SK-N-SH (cell line): ENCODE results near the gene TRPV5. TPM values are rescaled to one million over a fixed set of nuclear protein-coding genes. Genes with fewer than 3 reads are reported as not detected.

Experiments used
- CTCF ChIA-PET: fragments of 300-600, 350-600 bp; formaldehyde crosslinking; extraction: SDS; loops from one replicate; lab custom pipeline; 2021; lab: Yijun Ruan, JAX
- POLR2A ChIA-PET: fragments of 350-600 bp; sonication (Branson Sonifier 250); formaldehyde crosslinking; extraction: SDS; loops from one replicate; lab custom pipeline; 2020; ENCODE audit warnings: antibody characterized with exemption, inconsistent platforms; lab: Yijun Ruan, JAX
- DNase-seq: peaks from one replicate; pipeline ENCODE4 v3.0.0; 2012
- H2AFZ ChIP-seq: fragments of 200-600 bp; sonication (generic); 2 replicates; pipeline ENCODE4 v1.8.1; 2016; ENCODE audit warnings: antibody characterized with exemption, mild to moderate bottlenecking, low read depth
- H3F3A ChIP-seq: fragments of 200-600 bp; sonication (generic); replicated peaks from 2 replicates; pipeline ENCODE3; 2016; ENCODE audit warnings: antibody characterized with exemption, mild to moderate bottlenecking; ENCODE audit not compliant: insufficient read depth
- H3K27ac ChIP-seq, 2 experiments: fragments of 200-500 bp in 1 of 2; fragments of 200-600 bp in 1 of 2; sonication (Bioruptor generic) in 1 of 2; sonication (generic), shearing (Covaris generic) in 1 of 2; 2 replicates each; pipeline versions ENCODE4 v1.5.1 to v1.6.1; 2014 to 2016; ENCODE audit warnings: low read depth in 2 of 2, inconsistent platforms in 1 of 2, low read length in 1 of 2, mild to moderate bottlenecking in 1 of 2, mixed read lengths in 1 of 2
- H3K27me3 ChIP-seq: fragments of 200-600 bp; sonication (generic), shearing (Covaris generic); 2 replicates; pipeline ENCODE4 v1.6.1; 2016; ENCODE audit warnings: mixed run types; ENCODE audit not compliant: insufficient read depth
- H3K36me3 ChIP-seq, 2 experiments: fragments of 200-500 bp in 1 of 2; fragments of 200-600 bp in 1 of 2; sonication (Bioruptor generic) in 1 of 2; sonication (generic) in 1 of 2; replicated peaks in 1 of 2; 2 replicates each; pipeline versions ENCODE3 to v1.5.1; 2014 to 2016; ENCODE audit warnings: low read length in 1 of 2, mild to moderate bottlenecking in 1 of 2; ENCODE audit not compliant: insufficient read depth in 2 of 2, control insufficient read depth in 1 of 2
- H3K4me1 ChIP-seq, 2 experiments: fragments of 200-500 bp in 1 of 2; fragments of 200-600 bp in 1 of 2; sonication (Bioruptor generic) in 1 of 2; sonication (generic), shearing (Covaris generic) in 1 of 2; 2 replicates each; pipeline versions ENCODE4 v1.5.1 to v1.6.1; 2014 to 2016; ENCODE audit warnings: low read depth in 1 of 2, low read length in 1 of 2, mixed run types in 1 of 2; ENCODE audit not compliant: insufficient read depth in 2 of 2, control insufficient read depth in 1 of 2
- H3K4me2 ChIP-seq: fragments of 200-600 bp; sonication (generic), shearing (Covaris generic); 2 replicates; pipeline ENCODE4 v1.6.1; 2017; ENCODE audit warnings: mixed run types
- H3K4me3 ChIP-seq, 2 experiments: fragments of 200-500 bp in 1 of 2; fragments of 200-600 bp in 1 of 2; sonication (Bioruptor generic) in 1 of 2; sonication (generic), shearing (Covaris generic) in 1 of 2; 2 replicates each; pipeline versions ENCODE4 v1.5.1 to v1.8.1; 2014 to 2016; ENCODE audit warnings: low read depth in 2 of 2, inconsistent platforms in 1 of 2, low read length in 1 of 2, mild to moderate bottlenecking in 1 of 2, mixed read lengths in 1 of 2, moderate library complexity in 1 of 2
- H3K79me2 ChIP-seq: fragments of 200-600 bp; sonication (generic); 2 replicates; pipeline ENCODE4 v1.8.1; 2017; ENCODE audit warnings: mild to moderate bottlenecking; ENCODE audit not compliant: insufficient read depth
- H3K9ac ChIP-seq: fragments of 200-600 bp; sonication (generic); 2 replicates; pipeline ENCODE4 v1.6.1; 2017; ENCODE audit warnings: mixed run types
- H3K9me2 ChIP-seq: fragments of 200-600 bp; sonication (generic); 2 replicates; pipeline ENCODE4 v1.6.1; 2017; ENCODE audit warnings: mixed run types
- H3K9me3 ChIP-seq: fragments of 200-600 bp; sonication (generic); 2 replicates; pipeline ENCODE4 v1.6.1; 2017; ENCODE audit warnings: mixed run types, mild to moderate bottlenecking, moderate library complexity
- H4K20me1 ChIP-seq: fragments of 200-600 bp; sonication (generic); 2 replicates; pipeline ENCODE4 v1.6.1; 2017; ENCODE audit warnings: mild to moderate bottlenecking, mixed run types; ENCODE audit not compliant: insufficient read depth
- CHD2 ChIP-seq: fragments of 150-350 bp; IDR thresholded peaks from 2 replicates; pipeline ENCODE4 v1.6.1; 2018; ENCODE audit warnings: low read length; ENCODE audit not compliant: partially characterized antibody
- ELF1 ChIP-seq: IDR thresholded peaks from 2 replicates; pipeline ENCODE4 v1.4.0; 2012
- EP300 ChIP-seq, 2 experiments: IDR thresholded peaks; 2 replicates each; pipeline versions ENCODE4 v1.4.0 to v1.6.1; 2012; ENCODE audit warnings: borderline replicate concordance in 1 of 2, low read depth in 1 of 2, low read length in 1 of 2
- EZH2phosphoT487 ChIP-seq: fragments of 200-600 bp; sonication (generic); IDR thresholded peaks from 2 replicates; pipeline ENCODE4 v1.6.1; 2017; ENCODE audit warnings: low read depth, mixed run types, mild to moderate bottlenecking, antibody characterized with exemption, moderate library complexity, borderline replicate concordance
- FOSL2 ChIP-seq: IDR thresholded peaks from 2 replicates; pipeline ENCODE4 v1.4.0; 2012; ENCODE audit warnings: low read depth, mild to moderate bottlenecking, moderate library complexity, borderline replicate concordance
- FOXJ3 ChIP-seq: sonication (generic); formaldehyde crosslinking; IDR thresholded peaks from 2 replicates; pipeline ENCODE4 v1.5.1; 2020; ENCODE audit warnings: mild to moderate bottlenecking, missing genetic modification reagents
- FOXM1 ChIP-seq: IDR thresholded peaks from 2 replicates; pipeline ENCODE4 v1.4.0; 2012; ENCODE audit warnings: low read depth, mild to moderate bottlenecking
- GATA2 ChIP-seq: sonication (generic); formaldehyde crosslinking; IDR thresholded peaks from 2 replicates; pipeline ENCODE4 v1.5.0; 2020; ENCODE audit warnings: mild to moderate bottlenecking, missing genetic modification reagents
- MAX ChIP-seq: IDR thresholded peaks from 2 replicates; pipeline ENCODE4 v1.4.0; 2012; ENCODE audit warnings: low read depth
- MEF2A ChIP-seq: IDR thresholded peaks from 2 replicates; pipeline ENCODE4 v1.4.0; 2012; ENCODE audit warnings: low read depth, borderline replicate concordance
- NFIC ChIP-seq: IDR thresholded peaks from 2 replicates; pipeline ENCODE4 v1.4.0; 2012; ENCODE audit warnings: borderline replicate concordance
- NRF1 ChIP-seq: IDR thresholded peaks from 2 replicates; pipeline ENCODE4 v1.6.1; 2012; ENCODE audit warnings: low read depth, mild to moderate bottlenecking, low read length
- PBX3 ChIP-seq: IDR thresholded peaks from 2 replicates; pipeline ENCODE4; 2012
- POLR2AphosphoS5 ChIP-seq: IDR thresholded peaks from 2 replicates; pipeline ENCODE4 v1.6.1; 2012; ENCODE audit warnings: low read depth, low read length
- RCOR1 ChIP-seq: fragments of 150-350 bp; IDR thresholded peaks from 2 replicates; pipeline ENCODE4 v1.6.1; 2017; ENCODE audit warnings: antibody characterized with exemption, low read length
- RFX5 ChIP-seq: IDR thresholded peaks from 2 replicates; pipeline ENCODE4 v1.6.1; 2012; ENCODE audit warnings: mild to moderate bottlenecking, improper control_type of control experiment, low read length
- SIN3A ChIP-seq: IDR thresholded peaks from 2 replicates; pipeline ENCODE4 v1.6.1; 2012; ENCODE audit warnings: low read depth, mild to moderate bottlenecking, low read length, moderate library complexity, borderline replicate concordance
- SMC3 ChIP-seq: IDR thresholded peaks from 2 replicates; pipeline ENCODE4 v1.6.1; 2012; ENCODE audit warnings: low read depth, low read length, improper control_type of control experiment
- TAF1 ChIP-seq: IDR thresholded peaks from 2 replicates; pipeline ENCODE4 v1.6.1; 2012; ENCODE audit warnings: low read depth, mild to moderate bottlenecking, low read length, moderate library complexity, borderline replicate concordance
- USF2 ChIP-seq: fragments of 150-350 bp; IDR thresholded peaks from 2 replicates; pipeline ENCODE4 v1.6.1; 2017; ENCODE audit warnings: antibody characterized with exemption, low read length, low read depth, borderline replicate concordance
- YY1 ChIP-seq: IDR thresholded peaks from 2 replicates; pipeline ENCODE4 v1.4.0; 2012; ENCODE audit warnings: low read depth, mild to moderate bottlenecking
- ZBTB33 ChIP-seq: IDR thresholded peaks from 2 replicates; pipeline ENCODE4 v1.4.0; 2012; ENCODE audit warnings: low read depth, borderline replicate concordance
- WGBS: methylation state at CpG from one replicate; pipeline ENCODE4 v1.1.6; 2017; ENCODE audit warnings: low lambda C conversion rate; 5-methylcytosine and 5-hydroxymethylcytosine counted together
- polyA plus RNA-seq, 3 experiments: library from polyadenylated mRNA; depleted of rRNA; stranded (reverse); fragments of >200 nt; gene quantifications; 2 replicates each; pipeline ENCODE4 v1.2.3, GENCODE V29; 2012

Gene TRPV5
- polyA plus RNA-seq, 1 of the 3 experiments (the other 2 are of a cell fraction), result not detected

GRCh38 chr7:142882338-142882678 is 51.2 kb downstream of the TRPV5 start:
- ChIA-PET CTCF (interaction anchor here (0.8 to 10.7 kb wide), 3 partner anchors 13 to 72 kb away, joined by 3 to 120 read pairs (median 15); no protein-coding TSS in a partner anchor), POLR2A (no interaction called here)
- no peak overlapping the region for H3K4me3 ChIP-seq
- no peak overlapping the region for H3K9ac ChIP-seq
- no peak overlapping the region for H3K4me2 ChIP-seq
- H3K9me2 ChIP-seq, result no peaks in the 10 kb centered on the region
- no peak for TF ChIP-seq NRF1
- no peak for TF ChIP-seq FOXJ3 (CRISPR knock-in tag)
- no peak for TF ChIP-seq TAF1
- TF ChIP-seq ELF1, result no peak
- no peak for TF ChIP-seq USF2
- TF ChIP-seq YY1, result no peak
- TF ChIP-seq SIN3A, result no peak
- no peak for TF ChIP-seq RCOR1
- TF ChIP-seq EP300 (IDR thresholded peaks at IDR 0.05; ENCODE audit: borderline replicate concordance in 1 of 2, low read depth in 1 of 2, low read length in 1 of 2), result no peak
- no peak for TF ChIP-seq MEF2A
- no peaks in the 10 kb centered on the region for H3K9me3 ChIP-seq
- no peaks in the 10 kb centered on the region for H3K36me3 ChIP-seq
- H3K27me3 ChIP-seq, result peaks cover 71% of the 10 kb centered on the region
- H2AFZ ChIP-seq, result no peak overlapping the region
- no peak for DNase-seq
- no peaks in the 10 kb centered on the region for H3K79me2 ChIP-seq
- WGBS, result 37% methylated on average over 5 of the region's 5 CpGs
- H3K27ac ChIP-seq, result no peak overlapping the region
- no peaks in the 10 kb centered on the region for H3F3A ChIP-seq
- no peaks in the 10 kb centered on the region for H4K20me1 ChIP-seq
- H3K4me1 ChIP-seq, result no peaks in the 10 kb centered on the region

- ChIA-PET POLR2A (no interaction called here), CTCF (interaction anchor here (0.6 to 10.7 kb wide), 15 partner anchors 14 to 445 kb away, joined by 3 to 120 read pairs (median 3); partner anchors contain the start of gene EPHB6)
- no peaks in the 10 kb centered on the region for H3K4me1 ChIP-seq
- 59% methylated on average over 9 of the region's 9 CpGs for WGBS
- H2AFZ ChIP-seq, result no peak overlapping the region
- no peak for DNase-seq
- H4K20me1 ChIP-seq, result no peaks in the 10 kb centered on the region
- no peaks in the 10 kb centered on the region for H3K9me2 ChIP-seq
- no peaks in the 10 kb centered on the region for H3K36me3 ChIP-seq
- H3K79me2 ChIP-seq, result no peaks in the 10 kb centered on the region
- TF ChIP-seq RFX5, result no peak
- no peak for TF ChIP-seq MAX
- TF ChIP-seq FOXJ3 (CRISPR knock-in tag), result no peak
- no peak for TF ChIP-seq YY1
- no peak for TF ChIP-seq RCOR1
- TF ChIP-seq CHD2, result no peak
- no peak for TF ChIP-seq PBX3
- no peak for TF ChIP-seq GATA2
- no peak for TF ChIP-seq USF2
- no peak for TF ChIP-seq FOXM1
- TF ChIP-seq TAF1, result no peak
- no peak for TF ChIP-seq NRF1
- no peak for TF ChIP-seq EZH2phosphoT487
- TF ChIP-seq SMC3, result no peak
- TF ChIP-seq POLR2AphosphoS5, result no peak
- TF ChIP-seq FOSL2, result no peak
- TF ChIP-seq ZBTB33, result no peak
- TF ChIP-seq SIN3A, result no peak
- no peak for TF ChIP-seq NFIC
- no peak overlapping the region for H3K27ac ChIP-seq
- H3K4me3 ChIP-seq, result no peak overlapping the region
- no peaks in the 10 kb centered on the region for H3F3A ChIP-seq
- no peak overlapping the region for H3K4me2 ChIP-seq
- no peak overlapping the region for H3K9ac ChIP-seq
- peaks cover 75% of the 10 kb centered on the region for H3K27me3 ChIP-seq
- no peaks in the 10 kb centered on the region for H3K9me3 ChIP-seq
These were observed 51.8 kb downstream of the TRPV5 start for GRCh38 chr7:142881586-142882337.
